K562 (cell line): ENCODE results near the gene AP2S1. TPM values are rescaled to one million over a fixed set of nuclear protein-coding genes. Genes with fewer than 3 reads are reported as not detected.

Experiments
- AFF1 ChIP-seq, 2 experiments: fragments of 450-650 bp; IDR thresholded peaks; 2 replicates each; pipeline ENCODE4 v1.6.1; 2018; ENCODE audit warnings: mild to moderate bottlenecking in 2 of 2, low read depth in 1 of 2; ENCODE audit not compliant: partially characterized antibody in 2 of 2
- KAT7 ChIP-seq: sonication (generic); formaldehyde crosslinking; IDR thresholded peaks from 2 replicates; pipeline ENCODE4 v1.8.0; 2022; ENCODE audit warnings: missing genetic modification reagents, mild to moderate bottlenecking, borderline replicate concordance
- SIN3A ChIP-seq, 2 experiments: fragments of 150-350 bp in 1 of 2; IDR thresholded peaks; 2 replicates each; pipeline ENCODE4 v1.6.1; 2011 to 2016; ENCODE audit warnings: borderline replicate concordance in 2 of 2, low read depth in 2 of 2, low read length in 2 of 2, mild to moderate bottlenecking in 2 of 2, moderate library complexity in 2 of 2; ENCODE audit not compliant: control insufficient read depth in 1 of 2
- ZBTB26 ChIP-seq: fragments of 450-650 bp; formaldehyde crosslinking; IDR thresholded peaks from 2 replicates; pipeline ENCODE4 v1.4.0; 2022; ENCODE audit warnings: missing genetic modification characterization
- ZNF197 ChIP-seq: fragments of 200-800 bp; sonication (Bioruptor generic); IDR thresholded peaks from 2 replicates; pipeline ENCODE4 v1.6.1; 2016; ENCODE audit warnings: low read depth, missing genetic modification characterization, missing compliant biosample characterization
- polyA plus RNA-seq, 8 experiments: library from polyadenylated mRNA; depleted of rRNA in 4 of 8; stranded (reverse) in 5 of 8; unstranded in 3 of 8; fragments of >200 nt; fragmentation: Nextera tagmentation in 2 of 8; fragmentation: Illumina TruSeq in 1 of 8; extraction: Ambion mirVana in 2 of 8; extraction: Trizol in 1 of 8; gene quantifications; 2 replicates each; pipeline versions ENCODE4 v1.2.1 to v1.2.3, GENCODE V29; 2011 to 2014; ENCODE audit warnings: inconsistent platforms in 1 of 8, missing spikeins in 1 of 8
- total RNA-seq, 7 experiments: library from RNA; depleted of rRNA in 6 of 7; stranded (reverse); fragments of >200 nt in 6 of 7; fragmentation: Illumina TruSeq in 2 of 7; extraction: Trizol in 2 of 7; gene quantifications; 2 replicates each; pipeline versions ENCODE4 v1.2.1 to v1.2.3, GENCODE V29; 2011 to 2021; ENCODE audit warnings: low replicate concordance in 1 of 7
- TF ChIP-seq, protein P1 (sequence below): sonication (generic); formaldehyde crosslinking; IDR thresholded peaks from 2 replicates; pipeline ENCODE4 v1.8.1; 2023; ENCODE audit warnings: missing genetic modification reagents, mild to moderate bottlenecking, borderline replicate concordance
- TF ChIP-seq, protein P2 (sequence below), 3 experiments: fragments of 200-800 bp in 1 of 3; fragments of 250-450 bp in 1 of 3; fragments of 450-650 bp in 1 of 3; sonication (Bioruptor Pico) in 1 of 3; sonication (Bioruptor generic) in 1 of 3; formaldehyde crosslinking in 1 of 3; IDR thresholded peaks; 2 replicates each; pipeline versions ENCODE4 v1.6.1 to v1.8.0; 2016 to 2022; ENCODE audit warnings: mild to moderate bottlenecking in 2 of 3, missing genetic modification characterization in 2 of 3, missing compliant biosample characterization in 1 of 3, moderate library complexity in 1 of 3

The AP2S1 gene
- total and polyA plus RNA-seq, 9 of the 15 experiments (the other 6 are each of a cell fraction or from before 2014, with no cell fraction given) = 32.4 to 294 (median 136) TPM

DNA sequence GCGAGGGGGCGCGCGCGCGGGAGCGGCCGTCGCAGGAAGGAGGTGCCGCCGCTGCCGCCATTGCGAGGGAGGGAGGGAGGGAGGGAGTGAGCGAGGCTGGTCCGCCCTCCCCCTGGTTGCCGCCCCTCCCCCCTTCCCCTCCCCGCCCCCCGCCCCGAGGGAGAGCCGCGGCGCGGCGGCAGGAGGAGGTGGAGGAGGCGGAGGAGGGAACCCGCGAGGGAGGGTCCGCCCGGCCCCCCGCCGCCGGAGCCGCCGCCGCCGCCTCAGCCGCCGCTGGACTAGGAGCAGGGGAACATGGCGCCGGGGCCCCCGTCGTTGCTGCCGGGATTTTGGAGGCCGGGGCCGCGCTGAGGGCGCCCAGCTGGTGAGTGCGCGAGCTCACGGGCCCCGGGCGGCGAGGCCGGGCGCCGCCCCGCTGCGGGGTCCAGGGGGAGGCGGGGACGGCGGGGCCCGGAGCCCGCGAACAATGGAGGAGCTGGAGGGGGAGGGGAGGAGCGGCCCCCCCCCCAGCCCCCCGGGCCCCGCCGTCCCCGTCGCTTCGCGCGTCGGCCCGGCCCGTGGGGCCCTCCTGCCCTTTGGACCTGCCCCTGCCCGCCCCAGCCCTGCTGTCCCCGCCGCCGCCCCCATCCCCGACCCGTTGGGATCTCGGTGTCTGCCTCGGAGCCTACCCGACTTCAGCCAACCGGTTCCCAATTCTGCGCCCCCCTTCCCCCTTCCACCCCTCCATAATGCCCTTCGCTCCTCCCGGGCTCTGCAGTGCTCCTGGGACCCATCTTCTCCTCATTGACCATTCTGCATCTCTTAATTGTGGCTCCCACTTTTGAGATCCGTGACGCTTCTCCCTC is 10.4 kb upstream of the AP2S1 start, which contains the start of gene ARHGAP35 (continued):
- TF ChIP-seq, protein P1, sequence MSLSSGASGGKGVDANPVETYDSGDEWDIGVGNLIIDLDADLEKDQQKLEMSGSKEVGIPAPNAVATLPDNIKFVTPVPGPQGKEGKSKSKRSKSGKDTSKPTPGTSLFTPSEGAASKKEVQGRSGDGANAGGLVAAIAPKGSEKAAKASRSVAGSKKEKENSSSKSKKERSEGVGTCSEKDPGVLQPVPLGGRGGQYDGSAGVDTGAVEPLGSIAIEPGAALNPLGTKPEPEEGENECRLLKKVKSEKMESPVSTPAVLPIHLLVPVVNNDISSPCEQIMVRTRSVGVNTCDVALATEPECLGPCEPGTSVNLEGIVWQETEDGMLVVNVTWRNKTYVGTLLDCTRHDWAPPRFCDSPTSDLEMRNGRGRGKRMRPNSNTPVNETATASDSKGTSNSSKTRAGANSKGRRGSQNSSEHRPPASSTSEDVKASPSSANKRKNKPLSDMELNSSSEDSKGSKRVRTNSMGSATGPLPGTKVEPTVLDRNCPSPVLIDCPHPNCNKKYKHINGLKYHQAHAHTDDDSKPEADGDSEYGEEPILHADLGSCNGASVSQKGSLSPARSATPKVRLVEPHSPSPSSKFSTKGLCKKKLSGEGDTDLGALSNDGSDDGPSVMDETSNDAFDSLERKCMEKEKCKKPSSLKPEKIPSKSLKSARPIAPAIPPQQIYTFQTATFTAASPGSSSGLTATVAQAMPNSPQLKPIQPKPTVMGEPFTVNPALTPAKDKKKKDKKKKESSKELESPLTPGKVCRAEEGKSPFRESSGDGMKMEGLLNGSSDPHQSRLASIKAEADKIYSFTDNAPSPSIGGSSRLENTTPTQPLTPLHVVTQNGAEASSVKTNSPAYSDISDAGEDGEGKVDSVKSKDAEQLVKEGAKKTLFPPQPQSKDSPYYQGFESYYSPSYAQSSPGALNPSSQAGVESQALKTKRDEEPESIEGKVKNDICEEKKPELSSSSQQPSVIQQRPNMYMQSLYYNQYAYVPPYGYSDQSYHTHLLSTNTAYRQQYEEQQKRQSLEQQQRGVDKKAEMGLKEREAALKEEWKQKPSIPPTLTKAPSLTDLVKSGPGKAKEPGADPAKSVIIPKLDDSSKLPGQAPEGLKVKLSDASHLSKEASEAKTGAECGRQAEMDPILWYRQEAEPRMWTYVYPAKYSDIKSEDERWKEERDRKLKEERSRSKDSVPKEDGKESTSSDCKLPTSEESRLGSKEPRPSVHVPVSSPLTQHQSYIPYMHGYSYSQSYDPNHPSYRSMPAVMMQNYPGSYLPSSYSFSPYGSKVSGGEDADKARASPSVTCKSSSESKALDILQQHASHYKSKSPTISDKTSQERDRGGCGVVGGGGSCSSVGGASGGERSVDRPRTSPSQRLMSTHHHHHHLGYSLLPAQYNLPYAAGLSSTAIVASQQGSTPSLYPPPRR = no peak
- TF ChIP-seq KAT7 (CRISPR knock-in tag) = no peak
- no peak for TF ChIP-seq ZNF197 (CRISPR knock-in tag)
- TF ChIP-seq AFF1 (IDR thresholded peaks at IDR 0.05; ENCODE audit: low read depth in 1 of 2, partially characterized antibody in 2 of 2) = no peak
- no peak for TF ChIP-seq ZBTB26 (CRISPR knock-in tag)
- TF ChIP-seq SIN3A (IDR thresholded peaks at IDR 0.05; ENCODE audit: borderline replicate concordance in 2 of 2, control insufficient read depth in 1 of 2, low read depth in 2 of 2, low read length in 2 of 2) = peak; percentile 17 to 31; a peak in 1 of 4 replicates
- TF ChIP-seq, protein P2, sequence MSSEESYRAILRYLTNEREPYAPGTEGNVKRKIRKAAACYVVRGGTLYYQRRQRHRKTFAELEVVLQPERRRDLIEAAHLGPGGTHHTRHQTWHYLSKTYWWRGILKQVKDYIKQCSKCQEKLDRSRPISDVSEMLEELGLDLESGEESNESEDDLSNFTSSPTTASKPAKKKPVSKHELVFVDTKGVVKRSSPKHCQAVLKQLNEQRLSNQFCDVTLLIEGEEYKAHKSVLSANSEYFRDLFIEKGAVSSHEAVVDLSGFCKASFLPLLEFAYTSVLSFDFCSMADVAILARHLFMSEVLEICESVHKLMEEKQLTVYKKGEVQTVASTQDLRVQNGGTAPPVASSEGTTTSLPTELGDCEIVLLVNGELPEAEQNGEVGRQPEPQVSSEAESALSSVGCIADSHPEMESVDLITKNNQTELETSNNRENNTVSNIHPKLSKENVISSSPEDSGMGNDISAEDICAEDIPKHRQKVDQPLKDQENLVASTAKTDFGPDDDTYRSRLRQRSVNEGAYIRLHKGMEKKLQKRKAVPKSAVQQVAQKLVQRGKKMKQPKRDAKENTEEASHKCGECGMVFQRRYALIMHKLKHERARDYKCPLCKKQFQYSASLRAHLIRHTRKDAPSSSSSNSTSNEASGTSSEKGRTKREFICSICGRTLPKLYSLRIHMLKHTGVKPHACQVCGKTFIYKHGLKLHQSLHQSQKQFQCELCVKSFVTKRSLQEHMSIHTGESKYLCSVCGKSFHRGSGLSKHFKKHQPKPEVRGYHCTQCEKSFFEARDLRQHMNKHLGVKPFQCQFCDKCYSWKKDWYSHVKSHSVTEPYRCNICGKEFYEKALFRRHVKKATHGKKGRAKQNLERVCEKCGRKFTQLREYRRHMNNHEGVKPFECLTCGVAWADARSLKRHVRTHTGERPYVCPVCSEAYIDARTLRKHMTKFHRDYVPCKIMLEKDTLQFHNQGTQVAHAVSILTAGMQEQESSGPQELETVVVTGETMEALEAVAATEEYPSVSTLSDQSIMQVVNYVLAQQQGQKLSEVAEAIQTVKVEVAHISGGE (CRISPR knock-in tag; IDR thresholded peaks at IDR 0.05) = no peak
